CD4-positive, CD25-positive, alpha-beta regulatory T cell (primary cell): Measurements from ENCODE around the gene RBP3. TPM values are rescaled to one million over a fixed set of nuclear protein-coding genes. Genes with fewer than 3 reads are reported as not detected.
A peak's percentile ranks its signal among the peaks of the same experiment; 100 is the strongest.

Source experiments
- ATAC-seq, 2 donors: fragments of 150-1000 bp; cut with Tn5 transposase; one replicate each; pipeline ENCODE4 v1.10.0; 2021; ENCODE audit warnings: low read depth in 2 of 2, moderate number of reproducible peaks in 2 of 2, moderate library complexity in 1 of 2
- DNase-seq, 3 donors: peaks; one replicate each; pipeline versions ENCODE4 v3.0.0 to v3.0.0-alpha.2; 2012 to 2022; ENCODE audit warnings: mixed read lengths in 1 of 3
- H3K27ac ChIP-seq: one replicate; pipeline ENCODE4 v1.7.0; 2013; ENCODE audit warnings: mild to moderate bottlenecking, low read length; ENCODE audit not compliant: insufficient read depth, poor library complexity, severe bottlenecking
- H3K27me3 ChIP-seq: one replicate; pipeline ENCODE4 v1.7.0; 2013; ENCODE audit warnings: low read length; ENCODE audit not compliant: control insufficient read depth, insufficient read depth
- H3K36me3 ChIP-seq: one replicate; pipeline ENCODE4 v1.7.0; 2013; ENCODE audit warnings: mild to moderate bottlenecking, low read length, moderate library complexity; ENCODE audit not compliant: control insufficient read depth, insufficient read depth
- H3K4me1 ChIP-seq: 2 replicates; pipeline ENCODE4 v1.7.0; 2013; ENCODE audit warnings: mild to moderate bottlenecking, low read length; ENCODE audit not compliant: insufficient read depth, control insufficient read depth, poor library complexity, severe bottlenecking
- H3K4me3 ChIP-seq: one replicate; pipeline ENCODE4 v1.7.0; 2013; ENCODE audit warnings: low read depth, mild to moderate bottlenecking, low read length, moderate library complexity
- H3K9me3 ChIP-seq, 2 experiments: 1 replicate in 1 of 2; 2 replicates in 1 of 2; pipeline ENCODE4 v1.7.0; 2013; ENCODE audit warnings: low read length in 2 of 2, mild to moderate bottlenecking in 1 of 2, moderate library complexity in 1 of 2; ENCODE audit not compliant: control insufficient read depth in 2 of 2
- H3K27ac Mint-ChIP-seq, 3 donors: one replicate each; pipeline ENCODE4 v1.8.0; 2020 to 2022; ENCODE audit warnings: mild to moderate bottlenecking in 3 of 3, mixed read lengths in 3 of 3, moderate library complexity in 2 of 3
- H3K27me3 Mint-ChIP-seq: one replicate; pipeline ENCODE4 v1.8.0; 2022; ENCODE audit warnings: mild to moderate bottlenecking, mixed read lengths
- H3K36me3 Mint-ChIP-seq: one replicate; pipeline ENCODE4 v1.8.0; 2020; ENCODE audit warnings: mixed read lengths
- H3K4me1 Mint-ChIP-seq, 4 donors: one replicate each; pipeline ENCODE4 v1.8.0; 2020 to 2022; ENCODE audit warnings: mixed read lengths in 4 of 4, mild to moderate bottlenecking in 1 of 4
- H3K4me3 Mint-ChIP-seq, 4 donors: one replicate each; pipeline ENCODE4 v1.8.0; 2020 to 2022; ENCODE audit warnings: mild to moderate bottlenecking in 4 of 4, mixed read lengths in 4 of 4, moderate library complexity in 3 of 4
- H3K9me3 Mint-ChIP-seq, 7 donors: one replicate each; pipeline ENCODE4 v1.8.0; 2020 to 2022; ENCODE audit warnings: mixed read lengths in 7 of 7, mild to moderate bottlenecking in 3 of 7, moderate library complexity in 2 of 7
- polyA plus RNA-seq, 4 donors: library from polyadenylated mRNA; unstranded; fragments of 300-500 nt; fragmentation: Illumina TruSeq; gene quantifications; one replicate each; pipeline ENCODE4 v1.2.3, GENCODE V29; 2021
- total RNA-seq: library from RNA; stranded (reverse); gene quantifications from one replicate; pipeline ENCODE4 v1.2.3, GENCODE V29; 2022

The RBP3 gene
- total and polyA plus RNA-seq, 5 donors from 2014 or later, result not detected

DNA sequence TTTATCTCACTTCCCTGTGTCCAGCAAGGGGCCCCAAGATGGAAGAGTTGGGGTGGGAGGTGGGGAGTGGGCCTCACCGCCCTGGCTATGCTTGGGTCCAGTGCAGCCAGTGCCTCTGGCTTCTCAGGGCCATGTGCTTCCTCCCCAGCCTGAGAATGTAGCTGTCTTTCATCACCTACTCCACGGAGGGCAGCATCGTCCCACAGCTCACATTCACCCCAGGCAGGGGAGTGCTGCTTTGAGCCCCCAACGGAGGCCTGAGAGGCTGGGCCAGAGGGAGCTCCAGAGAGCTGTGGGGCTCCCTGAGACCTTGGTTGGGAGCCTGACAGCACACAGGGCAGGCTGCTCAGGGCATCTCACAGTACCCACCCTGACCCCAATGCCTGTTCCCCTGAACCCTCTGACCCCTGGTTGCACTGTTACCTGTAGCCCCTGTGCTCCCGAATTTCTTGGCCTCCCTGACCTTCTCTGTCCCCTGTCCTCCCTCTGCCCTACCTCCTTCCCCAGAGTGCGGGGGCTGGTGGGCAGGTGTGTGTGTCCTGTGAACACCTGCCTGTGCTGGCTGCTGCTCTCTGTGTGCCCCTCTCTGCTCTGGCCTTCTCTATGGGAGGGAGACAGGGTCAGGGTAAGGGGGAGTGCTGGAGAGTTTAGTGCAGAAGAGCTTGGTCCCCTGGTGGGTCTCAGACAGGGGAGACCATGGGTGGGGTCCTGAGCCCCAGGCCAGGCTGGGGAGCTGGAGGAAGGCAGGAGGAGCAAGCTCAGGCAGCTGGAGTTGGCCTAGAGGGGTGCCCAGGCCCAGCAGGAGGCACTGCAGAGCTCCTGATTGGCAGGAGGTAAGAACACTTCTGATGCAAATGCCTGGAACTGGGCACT, 55.5 kb downstream of the RBP3 start:
- ATAC-seq (no peak), DNase-seq (no peak)
- Mint-ChIP-seq H3K27me3 (peaks cover 11% of the 10 kb centered on the region), H3K4me3 (no peak overlapping the region), H3K27ac (no peak overlapping the region), H3K36me3 (no peaks in the 10 kb centered on the region), H3K9me3 (no peaks in the 10 kb centered on the region), H3K4me1 (no peaks in the 10 kb centered on the region)
- Histone ChIP-seq H3K4me1 (no peaks in the 10 kb centered on the region), H3K27ac (no peak overlapping the region), H3K27me3 (peaks cover 3% of the 10 kb centered on the region), H3K36me3 (no peaks in the 10 kb centered on the region), H3K9me3 (no peaks in the 10 kb centered on the region), H3K4me3 (no peak overlapping the region)

DNA sequence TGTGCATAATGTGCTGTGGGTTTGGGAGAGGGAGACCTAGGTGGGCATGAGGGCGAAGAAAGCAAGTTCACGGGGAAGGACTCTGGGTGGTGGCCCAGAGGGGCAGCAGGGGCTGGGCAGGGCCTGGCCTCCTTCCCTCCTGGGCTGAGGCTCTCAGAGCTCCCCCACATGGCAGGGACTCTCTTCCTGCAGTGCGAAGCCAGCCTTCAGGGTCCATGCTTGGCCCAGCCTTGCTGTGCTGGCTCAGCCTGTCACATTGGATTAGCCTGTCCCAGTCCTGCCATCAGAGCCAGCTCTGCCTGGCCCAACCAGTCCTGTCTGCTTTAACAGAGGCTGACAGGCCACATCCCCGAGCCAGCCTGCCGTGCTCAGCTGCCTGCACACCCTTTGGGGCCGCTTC, 56.3 kb downstream of the RBP3 start:
- Histone ChIP-seq H3K27ac (no peak overlapping the region), H3K27me3 (peaks cover 2% of the 10 kb centered on the region), H3K36me3 (no peaks in the 10 kb centered on the region), H3K4me3 (no peak overlapping the region), H3K4me1 (no peaks in the 10 kb centered on the region), H3K9me3 (no peaks in the 10 kb centered on the region)
- no peaks in the 10 kb centered on the region for H3K4me1 Mint-ChIP-seq
- no peak overlapping the region for H3K4me3 Mint-ChIP-seq
- ATAC-seq (no peak), DNase-seq (no peak)
- H3K9me3 Mint-ChIP-seq, result no peaks in the 10 kb centered on the region
- peaks cover 11% of the 10 kb centered on the region for H3K27me3 Mint-ChIP-seq
- peak overlapping the region in 1 of 3 donors; percentile 51 for H3K27ac Mint-ChIP-seq
- no peaks in the 10 kb centered on the region for H3K36me3 Mint-ChIP-seq

DNA sequence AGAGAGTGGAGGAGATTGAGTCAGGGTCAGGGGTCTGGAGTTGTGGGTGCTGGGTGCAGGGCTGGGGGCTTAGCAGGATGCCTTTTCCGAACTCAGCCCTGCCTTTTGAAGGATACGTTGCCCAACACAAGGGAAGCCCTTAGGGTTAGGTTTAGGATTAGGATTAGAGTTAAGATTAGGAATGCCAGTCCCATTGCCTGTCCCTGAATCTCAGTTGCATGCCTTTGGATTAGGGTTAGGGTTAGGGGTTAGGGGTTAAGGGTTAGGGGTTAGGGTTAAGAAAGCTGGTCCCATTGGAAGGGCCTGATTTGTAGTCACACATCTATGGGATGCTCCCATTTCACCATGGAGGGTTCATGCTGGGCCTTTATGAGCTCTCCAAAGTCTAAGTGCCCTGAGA, 56.8 kb downstream of the RBP3 start:
- Mint-ChIP-seq H3K9me3 (no peaks in the 10 kb centered on the region), H3K4me3 (no peak overlapping the region), H3K36me3 (no peaks in the 10 kb centered on the region), H3K27me3 (peaks cover 11% of the 10 kb centered on the region), H3K27ac (peak overlapping the region in 1 of 3 donors; percentile 51), H3K4me1 (no peaks in the 10 kb centered on the region)
- no peak for ATAC-seq
- H3K27me3 ChIP-seq, result no peaks in the 10 kb centered on the region
- no peaks in the 10 kb centered on the region for H3K4me1 ChIP-seq
- H3K36me3 ChIP-seq, result no peaks in the 10 kb centered on the region
- no peak overlapping the region for H3K27ac ChIP-seq
- no peak overlapping the region for H3K4me3 ChIP-seq
- no peak for DNase-seq
- no peaks in the 10 kb centered on the region for H3K9me3 ChIP-seq

DNA sequence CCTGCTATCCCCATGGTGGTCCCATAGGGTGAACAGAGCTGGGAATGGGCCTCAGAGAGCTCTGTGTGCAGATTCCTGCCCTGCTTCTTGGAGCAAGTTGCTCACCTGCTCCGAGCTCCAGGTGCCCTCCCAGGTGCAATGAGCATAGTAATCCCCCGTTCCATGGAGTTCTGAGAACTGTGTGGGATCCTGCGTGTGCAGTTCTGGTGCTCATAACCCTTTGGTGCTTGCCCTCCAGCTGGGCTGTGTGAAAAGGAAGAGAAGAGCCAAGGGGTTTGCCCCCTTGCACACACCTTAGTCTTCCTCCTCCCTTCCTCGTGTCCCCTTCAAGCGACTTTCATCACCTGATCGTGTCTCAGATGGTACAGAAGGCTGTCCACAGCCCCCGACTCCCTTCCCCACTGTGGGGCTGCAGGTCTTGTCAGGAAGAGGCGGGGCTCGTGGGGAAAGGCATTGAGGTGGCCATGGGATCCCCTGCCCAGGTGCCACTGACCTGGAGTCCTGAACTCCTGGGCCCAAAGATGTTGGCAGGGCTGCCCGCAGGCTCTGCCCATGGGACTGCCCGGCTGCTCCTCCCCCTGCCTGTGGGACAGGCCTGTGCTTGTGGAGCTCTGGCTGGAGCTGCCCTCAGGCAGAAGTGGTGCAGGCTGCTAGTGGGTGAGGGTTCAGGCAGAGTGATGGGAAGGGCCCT, 57.8 kb downstream of the RBP3 start:
- Mint-ChIP-seq H3K4me1 (no peaks in the 10 kb centered on the region), H3K36me3 (no peaks in the 10 kb centered on the region), H3K27ac (no peak overlapping the region), H3K9me3 (no peaks in the 10 kb centered on the region), H3K4me3 (no peak overlapping the region), H3K27me3 (peaks cover 8% of the 10 kb centered on the region)
- no peak for DNase-seq
- H3K4me1 ChIP-seq, result no peaks in the 10 kb centered on the region
- no peak overlapping the region for H3K4me3 ChIP-seq
- no peak overlapping the region for H3K27ac ChIP-seq
- ATAC-seq, result no peak
- no peaks in the 10 kb centered on the region for H3K9me3 ChIP-seq
- H3K36me3 ChIP-seq, result no peaks in the 10 kb centered on the region
- no peaks in the 10 kb centered on the region for H3K27me3 ChIP-seq

DNA sequence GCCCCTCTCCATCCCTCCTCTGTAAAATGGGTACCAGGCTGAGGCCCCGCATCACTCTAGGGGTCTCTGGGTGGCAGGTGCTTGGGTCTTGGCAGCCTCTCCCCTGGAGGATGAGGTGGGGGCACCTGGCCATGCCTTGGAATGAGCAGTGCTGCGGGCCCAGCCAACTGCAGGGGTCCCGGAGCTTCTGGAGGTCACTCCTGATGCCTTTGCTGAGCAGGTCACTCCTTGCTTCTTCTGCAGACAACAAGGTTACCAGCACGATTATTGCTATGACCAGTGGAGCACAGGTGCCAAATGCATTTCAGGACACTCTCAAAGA, 58.3 kb downstream of the RBP3 start:
- no peaks in the 10 kb centered on the region for H3K4me1 ChIP-seq
- Mint-ChIP-seq H3K4me3 (no peak overlapping the region), H3K27ac (no peak overlapping the region), H3K9me3 (no peaks in the 10 kb centered on the region), H3K27me3 (peaks cover 8% of the 10 kb centered on the region), H3K4me1 (no peaks in the 10 kb centered on the region), H3K36me3 (no peaks in the 10 kb centered on the region)
- no peak for ATAC-seq
- H3K9me3 ChIP-seq, result no peaks in the 10 kb centered on the region
- no peak overlapping the region for H3K27ac ChIP-seq
- H3K27me3 ChIP-seq, result no peaks in the 10 kb centered on the region
- no peaks in the 10 kb centered on the region for H3K36me3 ChIP-seq
- no peak overlapping the region for H3K4me3 ChIP-seq
- DNase-seq, result no peak

DNA sequence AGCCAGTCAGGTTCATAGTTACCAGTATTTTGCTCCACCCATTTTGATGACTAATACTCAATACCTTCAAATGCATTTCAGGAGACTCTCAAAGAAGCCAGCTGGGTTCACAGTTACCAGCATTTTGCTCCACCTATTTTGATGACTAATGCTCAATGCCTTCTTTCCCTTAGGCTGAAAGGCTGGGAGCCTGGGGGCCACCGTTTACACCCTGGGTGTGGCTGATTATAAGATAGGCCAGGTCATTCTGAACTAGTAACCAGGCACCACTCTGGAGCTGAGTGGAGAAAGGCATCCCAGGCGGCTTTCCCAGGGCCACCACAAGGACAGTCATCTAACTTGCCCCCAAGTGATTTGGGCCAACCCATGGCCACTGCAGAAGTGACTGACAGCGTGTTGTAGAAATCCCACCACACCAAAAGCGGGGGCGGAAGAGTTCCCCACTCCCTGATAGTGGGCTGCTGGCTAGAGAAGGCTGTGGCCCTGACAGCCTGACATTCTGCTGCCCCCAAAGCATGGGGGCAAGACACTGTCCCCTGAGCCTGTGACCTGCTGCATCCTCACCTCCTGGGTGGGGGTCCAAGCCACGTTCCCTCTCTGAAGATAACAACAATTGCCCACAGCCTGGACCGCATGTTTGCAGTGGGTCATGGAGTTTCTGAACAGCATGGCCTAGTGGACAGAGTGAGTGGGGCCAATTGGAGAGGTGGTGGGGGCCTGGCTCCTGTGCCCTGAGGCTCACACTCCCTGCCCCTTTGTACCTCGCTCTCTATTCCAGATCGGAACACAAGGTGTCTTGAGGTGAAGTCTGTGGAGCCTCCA, 58.9 kb downstream of the RBP3 start:
- Histone ChIP-seq H3K9me3 (no peaks in the 10 kb centered on the region), H3K4me3 (no peak overlapping the region), H3K27me3 (no peaks in the 10 kb centered on the region), H3K27ac (no peak overlapping the region), H3K36me3 (no peaks in the 10 kb centered on the region), H3K4me1 (no peaks in the 10 kb centered on the region)
- ATAC-seq (no peak), DNase-seq (no peak)
- no peaks in the 10 kb centered on the region for H3K9me3 Mint-ChIP-seq
- no peak overlapping the region for H3K27ac Mint-ChIP-seq
- no peaks in the 10 kb centered on the region for H3K36me3 Mint-ChIP-seq
- H3K4me3 Mint-ChIP-seq, result no peak overlapping the region
- no peaks in the 10 kb centered on the region for H3K4me1 Mint-ChIP-seq
- peaks cover 8% of the 10 kb centered on the region for H3K27me3 Mint-ChIP-seq
